SK-N-SH (cell line): ENCODE data around the gene SERPINE1. TPM values are rescaled to one million over a fixed set of nuclear protein-coding genes. Genes with fewer than 3 reads are reported as not detected.
A peak's percentile ranks its signal among the peaks of the same experiment; 100 is the strongest.

Experiments
- CTCF ChIA-PET: fragments of 300-600, 350-600 bp; formaldehyde crosslinking; extraction: SDS; loops from one replicate; lab custom pipeline; 2021; lab: Yijun Ruan, JAX
- POLR2A ChIA-PET: fragments of 350-600 bp; sonication (Branson Sonifier 250); formaldehyde crosslinking; extraction: SDS; loops from one replicate; lab custom pipeline; 2020; ENCODE audit warnings: antibody characterized with exemption, inconsistent platforms; lab: Yijun Ruan, JAX
- DNase-seq: peaks from one replicate; pipeline ENCODE4 v3.0.0; 2012
- H2AFZ ChIP-seq: fragments of 200-600 bp; sonication (generic); 2 replicates; pipeline ENCODE4 v1.8.1; 2016; ENCODE audit warnings: antibody characterized with exemption, mild to moderate bottlenecking, low read depth
- H3F3A ChIP-seq: fragments of 200-600 bp; sonication (generic); replicated peaks from 2 replicates; pipeline ENCODE3; 2016; ENCODE audit warnings: antibody characterized with exemption, mild to moderate bottlenecking; ENCODE audit not compliant: insufficient read depth
- H3K27ac ChIP-seq, 2 experiments: fragments of 200-500 bp in 1 of 2; fragments of 200-600 bp in 1 of 2; sonication (Bioruptor generic) in 1 of 2; sonication (generic), shearing (Covaris generic) in 1 of 2; 2 replicates each; pipeline versions ENCODE4 v1.5.1 to v1.6.1; 2014 to 2016; ENCODE audit warnings: low read depth in 2 of 2, inconsistent platforms in 1 of 2, low read length in 1 of 2, mild to moderate bottlenecking in 1 of 2, mixed read lengths in 1 of 2
- H3K27me3 ChIP-seq: fragments of 200-600 bp; sonication (generic), shearing (Covaris generic); 2 replicates; pipeline ENCODE4 v1.6.1; 2016; ENCODE audit warnings: mixed run types; ENCODE audit not compliant: insufficient read depth
- H3K36me3 ChIP-seq, 2 experiments: fragments of 200-500 bp in 1 of 2; fragments of 200-600 bp in 1 of 2; sonication (Bioruptor generic) in 1 of 2; sonication (generic) in 1 of 2; replicated peaks in 1 of 2; 2 replicates each; pipeline versions ENCODE3 to v1.5.1; 2014 to 2016; ENCODE audit warnings: low read length in 1 of 2, mild to moderate bottlenecking in 1 of 2; ENCODE audit not compliant: insufficient read depth in 2 of 2, control insufficient read depth in 1 of 2
- H3K4me1 ChIP-seq, 2 experiments: fragments of 200-500 bp in 1 of 2; fragments of 200-600 bp in 1 of 2; sonication (Bioruptor generic) in 1 of 2; sonication (generic), shearing (Covaris generic) in 1 of 2; 2 replicates each; pipeline versions ENCODE4 v1.5.1 to v1.6.1; 2014 to 2016; ENCODE audit warnings: low read depth in 1 of 2, low read length in 1 of 2, mixed run types in 1 of 2; ENCODE audit not compliant: insufficient read depth in 2 of 2, control insufficient read depth in 1 of 2
- H3K4me2 ChIP-seq: fragments of 200-600 bp; sonication (generic), shearing (Covaris generic); 2 replicates; pipeline ENCODE4 v1.6.1; 2017; ENCODE audit warnings: mixed run types
- H3K4me3 ChIP-seq, 2 experiments: fragments of 200-500 bp in 1 of 2; fragments of 200-600 bp in 1 of 2; sonication (Bioruptor generic) in 1 of 2; sonication (generic), shearing (Covaris generic) in 1 of 2; 2 replicates each; pipeline versions ENCODE4 v1.5.1 to v1.8.1; 2014 to 2016; ENCODE audit warnings: low read depth in 2 of 2, inconsistent platforms in 1 of 2, low read length in 1 of 2, mild to moderate bottlenecking in 1 of 2, mixed read lengths in 1 of 2, moderate library complexity in 1 of 2
- H3K79me2 ChIP-seq: fragments of 200-600 bp; sonication (generic); 2 replicates; pipeline ENCODE4 v1.8.1; 2017; ENCODE audit warnings: mild to moderate bottlenecking; ENCODE audit not compliant: insufficient read depth
- H3K9ac ChIP-seq: fragments of 200-600 bp; sonication (generic); 2 replicates; pipeline ENCODE4 v1.6.1; 2017; ENCODE audit warnings: mixed run types
- H3K9me2 ChIP-seq: fragments of 200-600 bp; sonication (generic); 2 replicates; pipeline ENCODE4 v1.6.1; 2017; ENCODE audit warnings: mixed run types
- H3K9me3 ChIP-seq: fragments of 200-600 bp; sonication (generic); 2 replicates; pipeline ENCODE4 v1.6.1; 2017; ENCODE audit warnings: mixed run types, mild to moderate bottlenecking, moderate library complexity
- H4K20me1 ChIP-seq: fragments of 200-600 bp; sonication (generic); 2 replicates; pipeline ENCODE4 v1.6.1; 2017; ENCODE audit warnings: mild to moderate bottlenecking, mixed run types; ENCODE audit not compliant: insufficient read depth
- CHD2 ChIP-seq: fragments of 150-350 bp; IDR thresholded peaks from 2 replicates; pipeline ENCODE4 v1.6.1; 2018; ENCODE audit warnings: low read length; ENCODE audit not compliant: partially characterized antibody
- CTCF ChIP-seq: fragments of 200-600 bp; sonication (generic); IDR thresholded peaks from 2 replicates; pipeline ENCODE4 v1.6.1; 2017; ENCODE audit warnings: antibody characterized with exemption, mild to moderate bottlenecking, moderate library complexity
- ELF1 ChIP-seq: IDR thresholded peaks from 2 replicates; pipeline ENCODE4 v1.4.0; 2012
- EZH2phosphoT487 ChIP-seq: fragments of 200-600 bp; sonication (generic); IDR thresholded peaks from 2 replicates; pipeline ENCODE4 v1.6.1; 2017; ENCODE audit warnings: low read depth, mixed run types, mild to moderate bottlenecking, antibody characterized with exemption, moderate library complexity, borderline replicate concordance
- FOSL2 ChIP-seq: IDR thresholded peaks from 2 replicates; pipeline ENCODE4 v1.4.0; 2012; ENCODE audit warnings: low read depth, mild to moderate bottlenecking, moderate library complexity, borderline replicate concordance
- FOXM1 ChIP-seq: IDR thresholded peaks from 2 replicates; pipeline ENCODE4 v1.4.0; 2012; ENCODE audit warnings: low read depth, mild to moderate bottlenecking
- GABPA ChIP-seq: IDR thresholded peaks from 2 replicates; pipeline ENCODE4 v1.4.0; 2012; ENCODE audit warnings: low read depth, mild to moderate bottlenecking
- GATA2 ChIP-seq: sonication (generic); formaldehyde crosslinking; IDR thresholded peaks from 2 replicates; pipeline ENCODE4 v1.5.0; 2020; ENCODE audit warnings: mild to moderate bottlenecking, missing genetic modification reagents
- MAX ChIP-seq: IDR thresholded peaks from 2 replicates; pipeline ENCODE4 v1.4.0; 2012; ENCODE audit warnings: low read depth
- MEF2A ChIP-seq: IDR thresholded peaks from 2 replicates; pipeline ENCODE4 v1.4.0; 2012; ENCODE audit warnings: low read depth, borderline replicate concordance
- MXI1 ChIP-seq: IDR thresholded peaks from 2 replicates; pipeline ENCODE4 v1.6.1; 2012; ENCODE audit warnings: mild to moderate bottlenecking, low read depth, low read length, improper control_type of control experiment
- NFIC ChIP-seq: IDR thresholded peaks from 2 replicates; pipeline ENCODE4 v1.4.0; 2012; ENCODE audit warnings: borderline replicate concordance
- NRF1 ChIP-seq: IDR thresholded peaks from 2 replicates; pipeline ENCODE4 v1.6.1; 2012; ENCODE audit warnings: low read depth, mild to moderate bottlenecking, low read length
- POLR2AphosphoS5 ChIP-seq: IDR thresholded peaks from 2 replicates; pipeline ENCODE4 v1.6.1; 2012; ENCODE audit warnings: low read depth, low read length
- RAD21 ChIP-seq: IDR thresholded peaks from 2 replicates; pipeline ENCODE4 v1.6.1; 2012; ENCODE audit warnings: mild to moderate bottlenecking, low read length
- REST ChIP-seq: IDR thresholded peaks from 2 replicates; pipeline ENCODE4 v1.6.1; 2012; ENCODE audit warnings: mild to moderate bottlenecking, low read depth, low read length, moderate library complexity
- RFX5 ChIP-seq: IDR thresholded peaks from 2 replicates; pipeline ENCODE4 v1.6.1; 2012; ENCODE audit warnings: mild to moderate bottlenecking, improper control_type of control experiment, low read length
- SIN3A ChIP-seq: IDR thresholded peaks from 2 replicates; pipeline ENCODE4 v1.6.1; 2012; ENCODE audit warnings: low read depth, mild to moderate bottlenecking, low read length, moderate library complexity, borderline replicate concordance
- SMC3 ChIP-seq: IDR thresholded peaks from 2 replicates; pipeline ENCODE4 v1.6.1; 2012; ENCODE audit warnings: low read depth, low read length, improper control_type of control experiment
- TAF1 ChIP-seq: IDR thresholded peaks from 2 replicates; pipeline ENCODE4 v1.6.1; 2012; ENCODE audit warnings: low read depth, mild to moderate bottlenecking, low read length, moderate library complexity, borderline replicate concordance
- TCF12 ChIP-seq: IDR thresholded peaks from 2 replicates; pipeline ENCODE4 v1.4.0; 2012
- TEAD4 ChIP-seq: IDR thresholded peaks from 2 replicates; pipeline ENCODE4 v1.4.0; 2012; ENCODE audit warnings: mild to moderate bottlenecking, borderline replicate concordance; ENCODE audit not compliant: insufficient read depth
- USF1 ChIP-seq: IDR thresholded peaks from 2 replicates; pipeline ENCODE4 v1.4.0; 2012; ENCODE audit warnings: low read depth, borderline replicate concordance
- USF2 ChIP-seq: fragments of 150-350 bp; IDR thresholded peaks from 2 replicates; pipeline ENCODE4 v1.6.1; 2017; ENCODE audit warnings: antibody characterized with exemption, low read length, low read depth, borderline replicate concordance
- WGBS: methylation state at CpG from one replicate; pipeline ENCODE4 v1.1.6; 2017; ENCODE audit warnings: low lambda C conversion rate; 5-methylcytosine and 5-hydroxymethylcytosine counted together
- polyA plus RNA-seq, 3 experiments: library from polyadenylated mRNA; depleted of rRNA; stranded (reverse); fragments of >200 nt; gene quantifications; 2 replicates each; pipeline ENCODE4 v1.2.3, GENCODE V29; 2012

Gene SERPINE1
- polyA plus RNA-seq, 1 of the 3 experiments (the other 2 are of a cell fraction), result 4,174 TPM

GRCh38 chr7:101138213-101138870 lies 11.4 kb downstream of the SERPINE1 start:
- peaks cover 11 to 24% of the 10 kb centered on the region in 2 experiments; a peak in 3 of 4 replicates for H3K4me1 ChIP-seq
- WGBS, result 1% methylated on average over 16 of the region's 16 CpGs
- TF ChIP-seq MXI1 (peak; percentile 86; the same call in 1 of the 2 replicates), SIN3A (peak; percentile 97), USF1 (peak; percentile 88), TCF12 (peak; percentile 91), TAF1 (0 out of 2 replicates have a peak, but pooled peaks have one; percentile 26), USF2 (no peak; the same call in 1 of the 2 replicates), NRF1 (no peak), MAX (peak; percentile 93), POLR2AphosphoS5 (peak; percentile 84), RAD21 (peak; percentile 63), SMC3 (peak; percentile 43), FOXM1 (peak; percentile 63), TEAD4 (peak; percentile 83; the same call in 1 of the 2 replicates), CHD2 (peak; percentile 45), EZH2phosphoT487 (no peak), ELF1 (0 out of 2 replicates have a peak, but pooled peaks have one; percentile 50), FOSL2 (peak; percentile 100), RFX5 (no peak), NFIC (peak; percentile 80), GABPA (peak; percentile 62), GATA2 (CRISPR knock-in tag) (no peak), MEF2A (peak; percentile 64; the same call in 1 of the 2 replicates), REST (peak; percentile 67; the same call in 1 of the 2 replicates), CTCF (peak; percentile 99)

More at GRCh38 chr7:101138213-101138870, 11.4 kb downstream of the SERPINE1 start:
- H3K4me2 ChIP-seq, result peak overlapping the region; percentile 49; the same call in 1 of the 2 replicates
- CTCF ChIA-PET, result interaction anchor here (0.6 to 4.7 kb wide), 56 partner anchors 9 to 1059 kb away, joined by 3 to 49 read pairs (median 4); partner anchors contain the start of genes MOGAT3, PLOD3, SERPINE1 and TRIM56
- peak overlapping the region; percentile 3 to 4; a peak in 2 of 4 replicates for H3K4me3 ChIP-seq
- H3K27me3 ChIP-seq, result no peaks in the 10 kb centered on the region
- 0 out of 2 replicates have a peak, but pooled peaks cover under 1% of the 10 kb centered on the region for H3K79me2 ChIP-seq
- peaks cover 47% of the 10 kb centered on the region for H4K20me1 ChIP-seq
- POLR2A ChIA-PET, result interaction anchor here (0.6 to 1.0 kb wide), 2 partner anchors 44 to 709 kb away, joined by 3 read pairs; no protein-coding TSS in a partner anchor
- H3K9me2 ChIP-seq, result no peaks in the 10 kb centered on the region
- peak; percentile 88 for DNase-seq
- no peak overlapping the region for H2AFZ ChIP-seq
- H3K9me3 ChIP-seq, result no peaks in the 10 kb centered on the region
- peaks cover 87% of the 10 kb centered on the region for H3F3A ChIP-seq
- H3K36me3 ChIP-seq, result peaks cover 19 to 41% of the 10 kb centered on the region in 2 experiments
- peak overlapping the region; percentile 33; the same call in 1 of the 2 replicates for H3K9ac ChIP-seq
- peak overlapping the region; percentile 71 to 98 for H3K27ac ChIP-seq
